Measurements from ENCODE around the gene GAPVD1. TPM values are rescaled to one million over a fixed set of nuclear protein-coding genes. Genes with fewer than 3 reads are reported as not detected.

The GAPVD1 gene
- total RNA-seq, 2 experiments from 2014 or later = 41.6 to 47.7 TPM

DNA sequence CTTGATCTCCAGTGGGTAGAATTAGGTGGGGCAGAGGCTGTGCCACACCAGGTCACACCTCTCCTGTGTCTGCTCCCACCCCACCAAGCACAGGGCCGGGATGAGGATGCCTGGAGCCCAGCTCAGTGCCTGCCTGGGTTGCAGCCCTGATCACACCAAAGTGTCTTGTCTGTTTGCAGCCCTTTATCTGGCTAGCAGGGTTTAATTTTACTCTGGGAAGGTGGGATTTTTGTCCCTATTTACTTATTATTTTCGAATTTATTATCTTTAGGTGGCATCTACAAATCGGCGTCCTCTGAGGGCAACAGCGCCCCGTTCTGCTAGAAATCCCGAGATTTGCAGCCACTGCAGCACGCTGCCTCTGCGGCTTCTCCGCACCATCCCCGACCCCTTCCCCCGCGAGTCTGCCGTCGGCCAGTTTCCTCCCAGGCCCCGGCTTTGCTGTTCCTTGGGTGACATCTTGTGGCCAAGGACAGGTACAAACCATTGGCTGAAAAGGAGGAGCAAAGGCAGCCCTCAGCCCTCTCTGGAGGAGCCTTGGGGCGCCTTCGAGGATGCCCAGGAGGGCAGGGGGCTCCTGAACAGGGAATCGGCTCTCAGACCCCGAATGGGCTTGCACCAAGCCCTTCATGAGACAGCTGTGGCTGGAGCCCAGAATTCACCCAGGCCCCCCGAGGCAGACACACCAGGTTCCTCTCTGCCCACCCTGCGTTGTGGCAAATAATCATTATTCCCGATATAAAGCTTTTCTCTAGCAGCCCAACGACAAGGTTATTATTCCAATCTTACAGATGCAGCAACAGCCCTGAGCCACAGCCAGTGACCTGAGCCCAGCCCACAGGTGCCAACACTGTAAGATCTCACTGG is 113.0 kb downstream of the GAPVD1 start:
- H3K27ac Mint-ChIP-seq = no peak overlapping the region
- POLR2A ChIA-PET = no interaction called here

DNA sequence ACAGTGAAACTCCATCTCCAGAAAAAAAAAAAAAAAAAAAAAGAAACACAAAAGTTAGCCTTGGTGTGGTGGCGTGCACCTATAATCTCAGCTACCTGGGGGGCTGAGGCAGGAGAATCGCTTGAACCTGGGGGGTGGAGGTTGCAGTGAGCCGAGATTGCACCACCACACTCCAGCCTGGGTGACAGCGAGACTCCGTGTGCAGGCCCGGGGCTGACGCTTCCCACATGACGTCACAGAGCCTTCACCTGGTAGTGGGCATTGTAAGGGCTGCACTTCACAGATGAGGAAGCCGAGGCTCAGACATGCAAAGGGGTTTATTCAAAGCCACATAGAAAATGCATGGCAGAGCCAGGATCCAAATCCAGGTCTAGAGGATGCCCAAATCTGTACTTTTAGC is 114.2 kb downstream of the GAPVD1 start:
- intact Hi-C loops (cut with DNase I, micrococcal nuclease) = loop anchor here (2.0 to 10.0 kb wide), 2 partner anchors 603 to 761 kb away; no protein-coding TSS in a partner anchor
- CTCF ChIA-PET = interaction anchor here (0.6 to 0.7 kb wide), 2 partner anchors 181 to 461 kb away, joined by 3 to 5 read pairs; no protein-coding TSS in a partner anchor
- peaks cover 2% of the 10 kb centered on the region for H3K4me1 Mint-ChIP-seq
- no peak for DNase-seq
- H3K27ac Mint-ChIP-seq = no peak overlapping the region
- no peak overlapping the region for H3K4me3 Mint-ChIP-seq
- POLR2A ChIA-PET = no interaction called here
- H3K27me3 Mint-ChIP-seq = no peaks in the 10 kb centered on the region
- no peaks in the 10 kb centered on the region for H3K36me3 Mint-ChIP-seq (ENCODE audit: low read depth)
- no peaks in the 10 kb centered on the region for H3K9me3 Mint-ChIP-seq (ENCODE audit: low read depth)
- ATAC-seq = no peak

More for the DNA sequence above, 113.0 kb downstream of the GAPVD1 start:
- Mint-ChIP-seq H3K27me3 (no peaks in the 10 kb centered on the region), H3K36me3 (ENCODE audit: low read depth) (no peaks in the 10 kb centered on the region), H3K4me1 (peaks cover 2% of the 10 kb centered on the region), H3K4me3 (peak overlapping the region; percentile 26), H3K9me3 (ENCODE audit: low read depth) (no peaks in the 10 kb centered on the region)
- peak; percentile 85 for DNase-seq
- intact Hi-C loops (cut with DNase I, micrococcal nuclease) = loop anchor here (1.0 to 10.0 kb wide), 9 partner anchors 117 to 760 kb away; partner anchors contain the start of genes HSPA5 (in 1 of the 2), SCAI (in 1 of the 2) and WDR38 (in 1 of the 2)
- CTCF ChIA-PET = interaction anchor here (0.6 kb wide), 1 partner anchor 380 kb away, joined by 4 read pairs; no protein-coding TSS in a partner anchor
- peak; percentile 97 for ATAC-seq

DNA sequence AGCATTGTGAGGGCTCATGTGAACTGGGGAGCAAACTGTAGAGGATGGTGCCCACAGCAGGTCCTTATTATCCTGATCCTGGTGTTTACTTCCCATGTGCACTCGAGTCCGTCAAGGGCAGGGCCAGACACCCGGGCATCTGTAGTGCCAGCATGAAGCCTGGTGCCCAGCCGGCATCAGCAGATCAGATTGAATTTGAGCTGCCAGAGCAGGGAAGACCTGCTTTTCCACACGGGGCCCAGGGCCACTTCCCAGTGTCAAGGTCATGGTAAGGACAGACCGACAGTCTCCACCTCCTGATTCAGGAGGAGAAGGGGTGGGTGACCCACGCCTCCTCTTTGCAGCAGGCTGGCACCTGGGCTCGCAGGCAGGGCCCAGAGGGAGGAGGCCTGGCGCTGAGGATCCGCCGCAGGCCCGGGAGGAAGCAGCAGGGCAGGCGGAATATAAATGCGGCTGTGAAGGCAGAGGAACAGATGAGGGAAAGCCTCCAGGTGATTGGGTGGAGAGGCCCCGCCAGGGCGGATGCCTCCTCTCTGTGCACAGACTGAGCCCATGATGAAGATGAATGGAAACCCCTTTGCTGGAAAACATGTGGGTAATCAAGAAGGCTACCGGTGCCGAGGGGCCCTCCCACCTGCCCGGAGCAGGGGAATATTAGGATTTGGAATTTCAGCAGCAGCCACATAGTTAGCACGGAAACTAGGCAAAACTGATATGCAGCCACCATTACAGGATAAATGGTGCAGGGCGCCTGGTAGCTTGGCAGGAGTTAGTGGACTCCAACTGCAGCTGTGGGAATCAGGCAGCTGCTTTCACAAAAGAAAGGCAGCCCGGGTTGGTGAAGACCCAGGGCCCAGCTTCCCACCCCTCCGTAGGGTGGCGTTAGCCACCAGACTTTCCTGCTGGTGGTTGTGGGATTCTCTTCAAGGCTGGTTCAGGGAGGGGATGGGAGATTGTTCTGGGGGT is 114.9 kb downstream of the GAPVD1 start:
- DNase-seq (no peak), ATAC-seq (no peak)
- H3K9me3 Mint-ChIP-seq (ENCODE audit: low read depth) = no peaks in the 10 kb centered on the region
- no peak overlapping the region for H3K4me3 Mint-ChIP-seq
- ChIA-PET POLR2A (no interaction called here), CTCF (interaction anchor here (0.7 to 1.6 kb wide), 4 partner anchors 8 to 523 kb away, joined by 3 to 5 read pairs (median 4); partner anchors contain the start of gene WDR38)
- H3K36me3 Mint-ChIP-seq (ENCODE audit: low read depth) = no peaks in the 10 kb centered on the region
- no peaks in the 10 kb centered on the region for H3K27me3 Mint-ChIP-seq
- peaks cover 2% of the 10 kb centered on the region for H3K4me1 Mint-ChIP-seq
- no peak overlapping the region for H3K27ac Mint-ChIP-seq
- intact Hi-C loops (cut with DNase I, micrococcal nuclease) = loop anchor here in 1 of 2 experiments (10.0 kb wide), 1 partner anchor 762 kb away; no protein-coding TSS in a partner anchor

DNA sequence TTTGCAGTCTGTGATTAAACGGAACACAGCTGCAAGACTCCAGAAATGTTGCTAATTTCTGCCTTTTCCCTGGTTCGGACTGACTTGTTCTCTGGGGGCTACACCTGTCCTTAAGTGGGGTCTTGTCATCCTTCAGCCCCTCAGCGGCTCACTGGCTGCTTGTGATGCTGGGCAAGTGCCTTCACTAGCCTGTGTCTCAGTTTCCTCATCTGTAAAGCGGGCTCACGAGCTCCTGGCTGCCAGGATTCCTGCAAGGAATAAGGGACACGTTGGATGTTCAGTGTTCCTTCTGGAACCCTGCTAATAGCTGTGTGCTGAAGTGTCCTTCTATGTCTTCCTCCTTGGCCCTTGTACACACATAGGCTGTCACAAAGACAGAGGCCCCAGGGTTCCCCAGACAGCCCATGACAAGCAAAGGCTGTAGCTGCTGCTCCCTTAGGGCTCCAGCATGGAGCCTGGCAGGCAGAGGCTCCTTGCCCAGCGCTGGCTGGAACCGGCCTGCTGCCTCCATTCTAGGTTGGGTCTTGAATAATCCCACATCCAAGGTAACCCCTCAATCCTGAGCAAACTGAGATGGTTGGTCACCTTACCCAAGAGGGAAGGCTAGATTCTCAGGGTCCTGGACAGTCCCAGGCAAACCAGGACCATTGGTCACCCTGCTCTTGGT is 116.1 kb downstream of the GAPVD1 start:
- H3K4me3 Mint-ChIP-seq = no peak overlapping the region
- intact Hi-C loops (cut with DNase I, micrococcal nuclease) = loop anchor here in 1 of 2 experiments (10.0 kb wide), 1 partner anchor 763 kb away; no protein-coding TSS in a partner anchor
- no peaks in the 10 kb centered on the region for H3K36me3 Mint-ChIP-seq (ENCODE audit: low read depth)
- POLR2A ChIA-PET = no interaction called here
- CTCF ChIA-PET = interaction anchor here (0.6 to 1.6 kb wide), 9 partner anchors 8 to 524 kb away, joined by 3 to 6 read pairs (median 4); partner anchors contain the start of gene WDR38
- H3K4me1 Mint-ChIP-seq = peaks cover 2% of the 10 kb centered on the region
- no peaks in the 10 kb centered on the region for H3K27me3 Mint-ChIP-seq
- no peak for DNase-seq
- H3K9me3 Mint-ChIP-seq (ENCODE audit: low read depth) = no peaks in the 10 kb centered on the region
- no peak overlapping the region for H3K27ac Mint-ChIP-seq
- ATAC-seq = no peak

DNA sequence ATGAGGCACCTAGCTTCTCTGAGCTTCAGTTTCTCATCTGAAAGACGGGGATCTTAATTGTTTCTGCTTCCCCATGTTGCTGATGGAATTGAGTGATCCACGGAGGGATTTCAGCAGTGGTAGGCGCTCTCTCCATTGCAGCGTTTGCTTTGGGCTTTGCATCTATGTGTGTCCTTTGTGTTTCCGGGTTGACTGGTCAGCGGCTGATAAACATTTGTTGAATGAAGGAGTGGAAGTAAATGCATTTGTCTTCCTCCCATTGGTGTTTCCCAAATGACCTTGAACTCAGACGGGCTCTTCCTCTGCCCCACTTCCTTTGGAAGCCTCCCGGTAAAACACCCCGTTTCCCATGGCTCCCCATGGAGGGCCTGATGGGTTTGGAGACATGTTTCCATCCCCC is 117.2 kb downstream of the GAPVD1 start:
- H3K4me3 Mint-ChIP-seq = no peak overlapping the region
- POLR2A ChIA-PET = no interaction called here
- H3K27me3 Mint-ChIP-seq = no peaks in the 10 kb centered on the region
- H3K4me1 Mint-ChIP-seq = peaks cover 2% of the 10 kb centered on the region
- no peaks in the 10 kb centered on the region for H3K9me3 Mint-ChIP-seq (ENCODE audit: low read depth)
- H3K27ac Mint-ChIP-seq = no peak overlapping the region
- no peaks in the 10 kb centered on the region for H3K36me3 Mint-ChIP-seq (ENCODE audit: low read depth)
- CTCF ChIA-PET = interaction anchor here (1.0 to 1.6 kb wide), 2 partner anchors 11 to 33 kb away, joined by 3 to 6 read pairs; no protein-coding TSS in a partner anchor
- intact Hi-C loops (cut with DNase I, micrococcal nuclease) = loop anchor here in 1 of 2 experiments (10.0 kb wide), 1 partner anchor 764 kb away; no protein-coding TSS in a partner anchor
- no peak for ATAC-seq
- DNase-seq = no peak

DNA sequence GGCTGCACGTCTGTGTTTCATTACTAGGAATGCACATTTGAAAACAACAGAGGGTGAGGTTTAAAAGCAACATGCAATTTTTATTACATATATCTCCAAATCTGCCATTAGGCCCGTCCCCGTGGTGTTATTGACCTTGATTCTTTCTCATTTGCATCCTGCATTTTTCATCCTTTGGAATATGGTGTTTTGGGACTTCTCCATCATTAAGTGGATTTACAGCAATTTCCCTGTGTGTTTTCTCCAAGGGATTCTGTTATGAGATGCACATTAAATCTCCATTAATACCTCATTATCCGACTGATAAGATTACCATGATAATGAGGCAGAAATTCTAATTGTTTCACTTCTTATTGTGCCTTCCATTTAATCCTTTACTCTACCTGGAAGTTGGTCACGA is 117.6 kb downstream of the GAPVD1 start:
- Mint-ChIP-seq H3K27me3 (no peaks in the 10 kb centered on the region), H3K9me3 (ENCODE audit: low read depth) (no peaks in the 10 kb centered on the region), H3K4me3 (no peak overlapping the region), H3K36me3 (ENCODE audit: low read depth) (no peaks in the 10 kb centered on the region), H3K27ac (no peak overlapping the region), H3K4me1 (peaks cover 2% of the 10 kb centered on the region)
- ATAC-seq = no peak
- intact Hi-C loops (cut with DNase I, micrococcal nuclease) = loop anchor here in 1 of 2 experiments (10.0 kb wide), 1 partner anchor 764 kb away; no protein-coding TSS in a partner anchor
- CTCF ChIA-PET = interaction anchor here (1.6 kb wide), 1 partner anchor 11 kb away, joined by 6 read pairs; no protein-coding TSS in a partner anchor
- no peak for DNase-seq
- POLR2A ChIA-PET = no interaction called here

DNA sequence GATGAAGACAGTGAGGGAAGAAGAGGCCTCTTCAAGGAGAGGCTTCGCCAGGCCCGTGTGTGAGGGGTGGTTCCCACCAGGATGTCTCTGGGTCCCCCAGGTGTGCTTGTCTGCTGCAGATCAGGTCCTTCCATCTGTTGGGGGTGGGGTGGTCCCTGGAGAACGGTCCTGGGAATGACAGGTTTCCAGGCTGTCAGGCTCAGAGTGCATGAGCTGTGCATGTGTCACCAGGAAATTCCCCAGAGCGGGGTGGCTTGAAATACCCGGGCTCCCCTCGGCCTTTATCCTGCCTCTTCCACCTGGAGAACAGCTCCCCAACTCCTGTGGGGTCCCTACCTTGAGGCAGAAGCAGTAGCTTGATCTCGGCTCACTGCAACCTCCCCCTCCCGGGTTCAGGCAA is 118.8 kb downstream of the GAPVD1 start:
- ChIA-PET POLR2A (no interaction called here), CTCF (interaction anchor here (1.1 kb wide), 1 partner anchor 27 kb away, joined by 3 read pairs; no protein-coding TSS in a partner anchor)
- DNase-seq (no peak), ATAC-seq (no peak)
- H3K4me1 Mint-ChIP-seq = no peaks in the 10 kb centered on the region
- H3K9me3 Mint-ChIP-seq (ENCODE audit: low read depth) = no peaks in the 10 kb centered on the region
- H3K36me3 Mint-ChIP-seq (ENCODE audit: low read depth) = no peaks in the 10 kb centered on the region
- no peak overlapping the region for H3K27ac Mint-ChIP-seq
- H3K27me3 Mint-ChIP-seq = no peaks in the 10 kb centered on the region
- H3K4me3 Mint-ChIP-seq = no peak overlapping the region
- intact Hi-C loops (cut with DNase I, micrococcal nuclease) = no loop called here

DNA sequence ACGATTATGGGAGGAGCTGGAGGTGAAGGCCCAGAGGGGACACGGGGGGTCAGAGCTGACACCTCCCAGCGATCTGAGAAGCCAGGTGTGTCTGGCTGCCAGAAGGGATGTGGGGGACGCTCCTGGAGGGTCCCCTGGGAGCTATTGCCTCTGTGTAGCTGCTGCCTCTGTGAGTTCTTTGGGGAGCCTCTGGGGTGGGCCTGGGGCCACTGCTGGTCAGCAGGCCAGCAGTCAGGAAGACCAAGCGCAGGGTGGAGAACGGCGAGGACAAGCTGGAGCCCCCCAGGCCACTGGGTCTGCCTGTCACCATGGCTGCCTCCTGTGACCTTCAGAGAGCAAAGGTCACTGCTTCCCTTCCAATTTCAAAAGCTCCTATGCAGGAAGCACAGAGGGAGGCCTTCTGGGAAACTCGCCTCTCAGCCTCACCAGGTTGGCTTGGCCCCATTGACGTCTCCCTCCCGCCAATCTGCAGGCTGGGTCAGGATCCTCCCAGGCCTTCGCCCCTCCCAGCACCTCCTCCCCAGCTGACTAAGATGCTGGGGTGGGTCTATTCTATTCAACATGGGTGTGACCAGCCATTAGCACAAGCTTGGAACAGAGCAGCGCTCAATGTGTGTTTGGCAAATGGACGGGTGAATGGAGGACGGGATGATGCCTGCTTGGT is 126.4 kb downstream of the GAPVD1 start:
- Mint-ChIP-seq H3K36me3 (ENCODE audit: low read depth) (no peaks in the 10 kb centered on the region), H3K4me1 (no peaks in the 10 kb centered on the region), H3K9me3 (ENCODE audit: low read depth) (no peaks in the 10 kb centered on the region), H3K4me3 (no peak overlapping the region), H3K27me3 (peaks cover 2% of the 10 kb centered on the region), H3K27ac (no peak overlapping the region)
- DNase-seq = no peak
- ChIA-PET CTCF (interaction anchor here (0.6 to 0.7 kb wide), 2 partner anchors 65 to 1308 kb away, joined by 3 to 6 read pairs; no protein-coding TSS in a partner anchor), POLR2A (interaction anchor here (0.6 kb wide), 1 partner anchor 94 kb away, joined by 3 read pairs; no protein-coding TSS in a partner anchor)
- ATAC-seq = no peak
- intact Hi-C loops (cut with DNase I, micrococcal nuclease) = no loop called here

DNA sequence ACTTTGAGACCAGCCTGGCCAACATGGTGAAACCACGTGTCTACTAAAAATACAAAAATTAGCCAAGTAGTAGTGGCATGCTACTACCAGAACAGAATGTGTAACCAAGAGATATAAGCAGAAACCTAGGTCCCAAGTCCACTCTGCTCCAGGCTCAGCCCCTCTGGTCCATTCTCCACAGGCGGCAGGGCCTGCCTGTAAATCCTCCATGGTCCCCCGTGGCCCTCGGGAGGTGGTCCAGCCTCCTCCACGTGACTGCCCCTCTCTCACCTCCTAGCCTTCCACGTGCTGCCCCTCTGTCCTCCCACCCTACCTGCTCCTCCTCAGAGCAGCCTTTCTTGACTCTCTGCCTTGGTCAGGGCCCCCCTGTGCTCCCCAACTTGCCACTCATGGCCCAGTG is 127.4 kb downstream of the GAPVD1 start:
- Mint-ChIP-seq H3K36me3 (ENCODE audit: low read depth) (no peaks in the 10 kb centered on the region), H3K4me1 (no peaks in the 10 kb centered on the region), H3K4me3 (no peak overlapping the region), H3K27ac (no peak overlapping the region), H3K9me3 (ENCODE audit: low read depth) (no peaks in the 10 kb centered on the region), H3K27me3 (peaks cover 2% of the 10 kb centered on the region)
- CTCF ChIA-PET = interaction anchor here (0.7 kb wide), 1 partner anchor 66 kb away, joined by 3 read pairs; no protein-coding TSS in a partner anchor
- intact Hi-C loops (cut with DNase I, micrococcal nuclease) = no loop called here
- POLR2A ChIA-PET = no interaction called here
- ATAC-seq (no peak), DNase-seq (no peak)

DNA sequence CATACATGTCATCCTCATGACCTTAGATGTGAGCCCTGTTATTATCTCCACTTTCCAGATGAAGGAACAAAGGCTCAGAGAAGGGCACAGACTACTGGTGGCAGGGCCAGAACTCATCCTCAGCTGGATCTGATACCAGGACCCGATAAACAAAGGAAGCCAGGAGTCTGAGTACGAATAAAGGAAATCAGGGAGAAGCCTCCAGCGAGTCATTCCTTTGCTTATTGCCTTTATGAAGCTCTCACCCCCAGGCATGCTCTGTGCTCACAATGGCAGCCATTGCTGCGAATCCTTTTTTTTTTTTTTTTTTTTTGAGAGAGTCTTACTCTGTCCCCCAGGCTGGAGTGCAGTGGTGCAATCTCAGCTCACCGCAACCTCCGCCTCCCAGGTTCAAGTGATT is 130.1 kb downstream of the GAPVD1 start:
- CTCF ChIA-PET = no interaction called here
- Mint-ChIP-seq H3K27ac (no peak overlapping the region), H3K27me3 (peaks cover 2% of the 10 kb centered on the region), H3K36me3 (ENCODE audit: low read depth) (no peaks in the 10 kb centered on the region), H3K4me3 (no peak overlapping the region), H3K9me3 (ENCODE audit: low read depth) (no peaks in the 10 kb centered on the region), H3K4me1 (no peaks in the 10 kb centered on the region)
- intact Hi-C loops (cut with DNase I, micrococcal nuclease) = no loop called here
- ATAC-seq (no peak), DNase-seq (no peak)
- POLR2A ChIA-PET = no interaction called here

Data from activated CD4-positive, alpha-beta T cell treated with anti-CD3 and anti-CD28 coated beads for 36 hours (primary cell).